Astrocyte (in vitro differentiated cells and primary cell): ENCODE data around the gene EARS2. TPM values are rescaled to one million over a fixed set of nuclear protein-coding genes. Genes with fewer than 3 reads are reported as not detected.

Experiments
- DNase-seq: peaks from one replicate; pipeline ENCODE4 v3.0.0-alpha.2; 2010; ENCODE audit warnings: low read depth
- FAIRE-seq: peaks from 2 replicates; lab custom pipeline; 2011; peaks lifted over from hg19 to GRCh38; lab: Jason Lieb, UNC
- H2AFZ ChIP-seq: 2 replicates; pipeline ENCODE4 v1.6.0; 2012; ENCODE audit warnings: low read depth, low read length, inconsistent platforms
- H3K27ac ChIP-seq: 2 replicates; pipeline ENCODE4 v1.5.1; 2011; ENCODE audit warnings: low read depth, low read length, inconsistent platforms
- H3K27me3 ChIP-seq: 2 replicates; pipeline ENCODE4 v1.6.0; 2011; ENCODE audit warnings: low read length, inconsistent platforms; ENCODE audit not compliant: insufficient read depth
- H3K36me3 ChIP-seq: 2 replicates; pipeline ENCODE4 v1.5.1; 2011; ENCODE audit warnings: low read length, inconsistent platforms; ENCODE audit not compliant: insufficient read depth
- H3K4me1 ChIP-seq: 2 replicates; pipeline ENCODE4 v1.5.1; 2011; ENCODE audit warnings: low read length, inconsistent platforms; ENCODE audit not compliant: insufficient read depth
- H3K4me2 ChIP-seq: 2 replicates; pipeline ENCODE4 v1.6.0; 2012; ENCODE audit warnings: low read length, inconsistent platforms
- H3K4me3 ChIP-seq: 2 replicates; pipeline ENCODE4 v1.5.1; 2011; ENCODE audit warnings: low read depth, mild to moderate bottlenecking, low read length, inconsistent platforms; ENCODE audit not compliant: insufficient read depth
- H3K79me2 ChIP-seq: 2 replicates; pipeline ENCODE4 v1.6.0; 2012; ENCODE audit warnings: mild to moderate bottlenecking, low read length, inconsistent platforms; ENCODE audit not compliant: insufficient read depth
- H3K9ac ChIP-seq: 2 replicates; pipeline ENCODE4 v1.6.0; 2012; ENCODE audit warnings: mild to moderate bottlenecking, low read length, inconsistent platforms
- H3K9me3 ChIP-seq: 2 replicates; pipeline ENCODE4 v1.5.1; 2012; ENCODE audit warnings: low read depth, mild to moderate bottlenecking, low read length, inconsistent platforms; ENCODE audit not compliant: insufficient read depth
- H4K20me1 ChIP-seq: 2 replicates; pipeline ENCODE4 v1.6.0; 2012; ENCODE audit warnings: low read length, inconsistent platforms; ENCODE audit not compliant: insufficient read depth
- H3K27ac Mint-ChIP-seq: one replicate; pipeline ENCODE4 v1.8.0; 2021; ENCODE audit warnings: mild to moderate bottlenecking, mixed read lengths; ENCODE audit not compliant: unreplicated experiment
- H3K27me3 Mint-ChIP-seq: one replicate; pipeline ENCODE4 v1.8.0; 2021; ENCODE audit warnings: low read depth, mixed read lengths; ENCODE audit not compliant: unreplicated experiment
- H3K36me3 Mint-ChIP-seq: one replicate; pipeline ENCODE4 v1.8.0; 2021; ENCODE audit warnings: low read depth, mixed read lengths; ENCODE audit not compliant: unreplicated experiment
- H3K4me1 Mint-ChIP-seq: one replicate; pipeline ENCODE4 v1.8.0; 2021; ENCODE audit warnings: low read depth, mixed read lengths; ENCODE audit not compliant: unreplicated experiment
- H3K4me3 Mint-ChIP-seq: one replicate; pipeline ENCODE4 v1.8.0; 2021; ENCODE audit warnings: mild to moderate bottlenecking, moderate library complexity, mixed read lengths; ENCODE audit not compliant: unreplicated experiment
- H3K9me3 Mint-ChIP-seq: one replicate; pipeline ENCODE4 v1.8.0; 2021; ENCODE audit warnings: mild to moderate bottlenecking, mixed read lengths; ENCODE audit not compliant: unreplicated experiment
- EZH2 ChIP-seq: IDR thresholded peaks from 2 replicates; pipeline ENCODE4 v1.6.1; 2012; ENCODE audit warnings: mild to moderate bottlenecking, low read length, inconsistent platforms; ENCODE audit not compliant: insufficient read depth
- total RNA-seq: library from RNA; stranded (reverse); gene quantifications from 2 replicates; pipeline ENCODE4 v1.2.1, GENCODE V29; 2021
- TF ChIP-seq, protein P1 (sequence below): IDR thresholded peaks from 2 replicates; pipeline ENCODE4 v1.5.1; 2011; ENCODE audit warnings: low read depth, mild to moderate bottlenecking, inconsistent platforms, low read length, moderate library complexity; ENCODE audit not compliant: insufficient read depth

The EARS2 gene
- total RNA-seq, 1 donor from 2014 or later: 19.4 TPM

GRCh38 chr16:23594186-23594585, 37.0 kb upstream of the EARS2 start:
- H3K4me3 Mint-ChIP-seq: no peak overlapping the region

GRCh38 chr16:23590181-23590580, 33.0 kb upstream of the EARS2 start:
- H3K4me1 Mint-ChIP-seq: peaks cover 7% of the 10 kb centered on the region
- DNase-seq (no peak), FAIRE-seq (no peak)
- TF ChIP-seq EZH2: no peak
- TF ChIP-seq, protein P1, sequence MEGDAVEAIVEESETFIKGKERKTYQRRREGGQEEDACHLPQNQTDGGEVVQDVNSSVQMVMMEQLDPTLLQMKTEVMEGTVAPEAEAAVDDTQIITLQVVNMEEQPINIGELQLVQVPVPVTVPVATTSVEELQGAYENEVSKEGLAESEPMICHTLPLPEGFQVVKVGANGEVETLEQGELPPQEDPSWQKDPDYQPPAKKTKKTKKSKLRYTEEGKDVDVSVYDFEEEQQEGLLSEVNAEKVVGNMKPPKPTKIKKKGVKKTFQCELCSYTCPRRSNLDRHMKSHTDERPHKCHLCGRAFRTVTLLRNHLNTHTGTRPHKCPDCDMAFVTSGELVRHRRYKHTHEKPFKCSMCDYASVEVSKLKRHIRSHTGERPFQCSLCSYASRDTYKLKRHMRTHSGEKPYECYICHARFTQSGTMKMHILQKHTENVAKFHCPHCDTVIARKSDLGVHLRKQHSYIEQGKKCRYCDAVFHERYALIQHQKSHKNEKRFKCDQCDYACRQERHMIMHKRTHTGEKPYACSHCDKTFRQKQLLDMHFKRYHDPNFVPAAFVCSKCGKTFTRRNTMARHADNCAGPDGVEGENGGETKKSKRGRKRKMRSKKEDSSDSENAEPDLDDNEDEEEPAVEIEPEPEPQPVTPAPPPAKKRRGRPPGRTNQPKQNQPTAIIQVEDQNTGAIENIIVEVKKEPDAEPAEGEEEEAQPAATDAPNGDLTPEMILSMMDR: no peak
- Histone ChIP-seq H3K36me3 (peaks cover 34% of the 10 kb centered on the region), H3K9ac (no peak overlapping the region), H3K4me3 (no peak overlapping the region), H3K4me1 (peaks cover 19% of the 10 kb centered on the region), H3K27me3 (no peaks in the 10 kb centered on the region), H3K4me2 (no peak overlapping the region), H4K20me1 (peaks cover 63% of the 10 kb centered on the region), H3K27ac (no peak overlapping the region), H3K9me3 (no peaks in the 10 kb centered on the region), H2AFZ (no peak overlapping the region), H3K79me2 (peaks cover 83% of the 10 kb centered on the region)
- H3K4me3 Mint-ChIP-seq: no peak overlapping the region
- H3K36me3 Mint-ChIP-seq: peaks cover 19% of the 10 kb centered on the region
- H3K9me3 Mint-ChIP-seq: no peaks in the 10 kb centered on the region
- H3K27me3 Mint-ChIP-seq: no peaks in the 10 kb centered on the region
- H3K27ac Mint-ChIP-seq: no peak overlapping the region

More at GRCh38 chr16:23594186-23594585, 37.0 kb upstream of the EARS2 start:
- Histone ChIP-seq H3K4me3 (no peak overlapping the region), H3K27me3 (no peaks in the 10 kb centered on the region), H3K36me3 (peaks cover 27% of the 10 kb centered on the region), H3K4me1 (peaks cover 6% of the 10 kb centered on the region), H3K9me3 (no peaks in the 10 kb centered on the region), H3K9ac (no peak overlapping the region), H3K27ac (no peak overlapping the region), H3K79me2 (peaks cover 70% of the 10 kb centered on the region), H3K4me2 (no peak overlapping the region), H2AFZ (no peak overlapping the region), H4K20me1 (peaks cover 47% of the 10 kb centered on the region)
- Mint-ChIP-seq H3K9me3 (no peaks in the 10 kb centered on the region), H3K27ac (no peak overlapping the region), H3K27me3 (no peaks in the 10 kb centered on the region), H3K4me1 (peaks cover 2% of the 10 kb centered on the region), H3K36me3 (peaks cover 14% of the 10 kb centered on the region)
- TF ChIP-seq, protein P1: no peak
- no peak for TF ChIP-seq EZH2
- DNase-seq: no peak
- FAIRE-seq: no peak

DNA sequence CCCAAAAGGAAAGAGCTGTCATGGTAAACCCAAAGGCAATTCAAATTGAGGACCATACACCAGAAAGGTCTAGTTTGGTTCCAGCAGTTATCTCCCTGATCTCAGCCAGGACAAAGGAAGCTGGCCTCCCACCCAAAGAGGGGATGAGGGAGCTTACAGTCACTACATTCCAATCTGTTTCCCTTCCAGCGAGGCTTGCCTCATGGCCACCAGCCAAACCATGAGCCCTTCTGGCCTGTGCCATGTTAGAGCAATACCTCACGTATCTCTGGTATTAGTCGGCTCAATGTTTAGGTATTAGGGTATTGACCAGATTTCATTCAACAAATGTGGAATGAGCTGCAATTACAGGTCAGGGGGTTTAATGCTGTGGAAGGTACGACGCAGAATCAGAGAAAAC, 30.6 kb upstream of the EARS2 start:
- Histone ChIP-seq H3K9ac (peak overlapping the region; percentile 46), H3K27ac (peak overlapping the region; percentile 72), H3K27me3 (no peaks in the 10 kb centered on the region), H3K4me3 (no peak overlapping the region), H2AFZ (no peak overlapping the region), H3K4me2 (peak overlapping the region; percentile 69), H3K4me1 (peaks cover 16% of the 10 kb centered on the region), H3K36me3 (peaks cover 38% of the 10 kb centered on the region), H4K20me1 (peaks cover 52% of the 10 kb centered on the region), H3K79me2 (peaks cover 61% of the 10 kb centered on the region), H3K9me3 (no peaks in the 10 kb centered on the region)
- H3K4me3 Mint-ChIP-seq: no peak overlapping the region
- peak overlapping the region; percentile 41 for H3K27ac Mint-ChIP-seq
- H3K4me1 Mint-ChIP-seq: peaks cover 5% of the 10 kb centered on the region
- peaks cover 21% of the 10 kb centered on the region for H3K36me3 Mint-ChIP-seq
- TF ChIP-seq, protein P1: no peak
- no peak for TF ChIP-seq EZH2
- peak; percentile 50 for FAIRE-seq
- no peaks in the 10 kb centered on the region for H3K27me3 Mint-ChIP-seq
- peaks cover 2% of the 10 kb centered on the region for H3K9me3 Mint-ChIP-seq
- peak; percentile 96 for DNase-seq
